WERI-Rb-1 (cell line): ENCODE data around the gene CRTC1.

Source experiments
- DNase-seq: peaks from one replicate; pipeline ENCODE4 v3.0.0-alpha.2; 2020
- H3K27ac ChIP-seq: fragments of 250-450 bp; sonication (Bioruptor Pico); 2 replicates; pipeline ENCODE4 v1.5.1; 2020; ENCODE audit warnings: mild to moderate bottlenecking, moderate library complexity
- H3K27me3 ChIP-seq: fragments of 250-450 bp; sonication (Bioruptor Pico); 2 replicates; pipeline ENCODE4 v1.5.1; 2021; ENCODE audit warnings: mild to moderate bottlenecking, low read depth, moderate library complexity; ENCODE audit not compliant: insufficient read depth, severe bottlenecking
- H3K36me3 ChIP-seq: fragments of 250-450 bp; sonication (Bioruptor Pico); 2 replicates; pipeline ENCODE4 v1.5.1; 2020; ENCODE audit warnings: mild to moderate bottlenecking, moderate library complexity
- H3K4me3 ChIP-seq: 2 replicates; pipeline ENCODE4 v1.5.1; 2011; ENCODE audit warnings: low read depth, mild to moderate bottlenecking, control low read depth, low read length
- H3K9me3 ChIP-seq: fragments of 250-450 bp; sonication (Bioruptor Pico); 2 replicates; pipeline ENCODE4 v1.5.1; 2021; ENCODE audit warnings: mild to moderate bottlenecking, moderate library complexity; ENCODE audit not compliant: severe bottlenecking
- TF ChIP-seq, protein P1 (sequence below): IDR thresholded peaks from 2 replicates; pipeline ENCODE4 v1.5.1; 2011; ENCODE audit warnings: low read depth, mild to moderate bottlenecking, control low read depth, inconsistent platforms, low read length

Gene CRTC1

DNA sequence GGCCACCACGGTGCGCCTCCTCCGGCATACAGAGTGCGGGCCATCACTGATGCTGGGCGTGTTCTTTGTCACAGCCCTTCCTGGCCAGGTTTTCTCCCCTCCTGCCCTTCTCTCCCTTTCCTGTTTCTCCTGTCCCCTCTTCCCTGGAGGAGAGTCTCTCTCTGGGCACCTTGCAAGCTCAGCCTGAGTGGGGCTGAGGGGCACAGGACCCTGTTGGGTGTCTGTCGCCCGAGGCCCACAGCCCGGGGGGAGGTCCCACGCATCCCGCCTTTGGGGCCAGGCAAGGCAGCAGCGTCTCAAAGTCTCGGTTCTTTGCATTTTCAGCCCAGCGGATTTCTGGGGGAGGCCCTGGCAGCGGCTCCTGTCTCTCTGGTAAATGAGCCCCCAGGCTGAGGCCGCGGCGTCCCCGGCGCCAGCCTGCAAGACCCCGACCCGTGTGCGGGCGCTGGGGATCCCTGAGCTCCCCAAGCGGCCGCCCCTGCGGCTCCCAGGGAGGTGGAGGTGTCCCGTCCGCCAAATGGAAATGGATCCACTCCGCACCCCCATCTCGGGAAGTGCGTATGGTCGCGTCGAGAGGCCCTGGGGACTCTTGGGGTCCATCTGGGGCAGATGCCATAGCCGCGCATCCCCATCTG is 60.4 kb downstream of the CRTC1 start:
- no peaks in the 10 kb centered on the region for H3K27me3 ChIP-seq
- peaks cover 7% of the 10 kb centered on the region for H3K36me3 ChIP-seq
- DNase-seq = no peak
- TF ChIP-seq, protein P1, sequence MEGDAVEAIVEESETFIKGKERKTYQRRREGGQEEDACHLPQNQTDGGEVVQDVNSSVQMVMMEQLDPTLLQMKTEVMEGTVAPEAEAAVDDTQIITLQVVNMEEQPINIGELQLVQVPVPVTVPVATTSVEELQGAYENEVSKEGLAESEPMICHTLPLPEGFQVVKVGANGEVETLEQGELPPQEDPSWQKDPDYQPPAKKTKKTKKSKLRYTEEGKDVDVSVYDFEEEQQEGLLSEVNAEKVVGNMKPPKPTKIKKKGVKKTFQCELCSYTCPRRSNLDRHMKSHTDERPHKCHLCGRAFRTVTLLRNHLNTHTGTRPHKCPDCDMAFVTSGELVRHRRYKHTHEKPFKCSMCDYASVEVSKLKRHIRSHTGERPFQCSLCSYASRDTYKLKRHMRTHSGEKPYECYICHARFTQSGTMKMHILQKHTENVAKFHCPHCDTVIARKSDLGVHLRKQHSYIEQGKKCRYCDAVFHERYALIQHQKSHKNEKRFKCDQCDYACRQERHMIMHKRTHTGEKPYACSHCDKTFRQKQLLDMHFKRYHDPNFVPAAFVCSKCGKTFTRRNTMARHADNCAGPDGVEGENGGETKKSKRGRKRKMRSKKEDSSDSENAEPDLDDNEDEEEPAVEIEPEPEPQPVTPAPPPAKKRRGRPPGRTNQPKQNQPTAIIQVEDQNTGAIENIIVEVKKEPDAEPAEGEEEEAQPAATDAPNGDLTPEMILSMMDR = no peak
- no peaks in the 10 kb centered on the region for H3K9me3 ChIP-seq
- H3K27ac ChIP-seq = peak overlapping the region; percentile 73
- H3K4me3 ChIP-seq = no peak overlapping the region

- TF ChIP-seq, protein P1 = no peak
These were observed 61.7 kb downstream of the CRTC1 start for GRCh38 chr19:18745012-18745735.

DNA sequence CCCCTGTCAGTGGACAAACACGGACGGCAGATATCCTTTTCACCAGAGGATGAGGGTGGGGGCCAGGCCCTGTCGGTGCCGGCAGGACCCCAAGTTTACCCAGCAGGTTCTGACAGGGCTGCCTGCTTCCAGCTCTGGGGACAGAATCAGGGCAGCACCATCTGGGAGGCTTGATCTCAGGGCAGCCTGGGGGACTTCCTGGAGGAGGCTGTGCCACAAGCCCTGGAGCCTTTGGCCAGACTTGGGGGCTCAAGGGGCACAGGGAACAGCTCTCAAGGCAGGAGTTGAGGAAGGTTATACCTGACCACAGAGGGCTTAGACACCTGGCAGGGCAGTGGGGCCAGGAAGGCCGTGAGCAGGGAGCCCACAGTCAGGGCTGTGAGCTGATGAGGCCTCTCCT is 62.5 kb downstream of the CRTC1 start:
- Histone ChIP-seq H3K36me3 (peaks cover 21% of the 10 kb centered on the region), H3K27me3 (no peaks in the 10 kb centered on the region), H3K9me3 (no peaks in the 10 kb centered on the region), H3K27ac (0 out of 2 replicates have a peak overlapping the region, but pooled peaks have one; percentile 24), H3K4me3 (no peak overlapping the region)
- DNase-seq = no peak
- TF ChIP-seq, protein P1 = no peak

More at GRCh38 chr19:18745012-18745735, 61.7 kb downstream of the CRTC1 start:
- Histone ChIP-seq H3K27ac (peak overlapping the region; percentile 24), H3K9me3 (no peaks in the 10 kb centered on the region), H3K36me3 (peaks cover 14% of the 10 kb centered on the region), H3K27me3 (no peaks in the 10 kb centered on the region), H3K4me3 (no peak overlapping the region)
- DNase-seq = no peak

DNA sequence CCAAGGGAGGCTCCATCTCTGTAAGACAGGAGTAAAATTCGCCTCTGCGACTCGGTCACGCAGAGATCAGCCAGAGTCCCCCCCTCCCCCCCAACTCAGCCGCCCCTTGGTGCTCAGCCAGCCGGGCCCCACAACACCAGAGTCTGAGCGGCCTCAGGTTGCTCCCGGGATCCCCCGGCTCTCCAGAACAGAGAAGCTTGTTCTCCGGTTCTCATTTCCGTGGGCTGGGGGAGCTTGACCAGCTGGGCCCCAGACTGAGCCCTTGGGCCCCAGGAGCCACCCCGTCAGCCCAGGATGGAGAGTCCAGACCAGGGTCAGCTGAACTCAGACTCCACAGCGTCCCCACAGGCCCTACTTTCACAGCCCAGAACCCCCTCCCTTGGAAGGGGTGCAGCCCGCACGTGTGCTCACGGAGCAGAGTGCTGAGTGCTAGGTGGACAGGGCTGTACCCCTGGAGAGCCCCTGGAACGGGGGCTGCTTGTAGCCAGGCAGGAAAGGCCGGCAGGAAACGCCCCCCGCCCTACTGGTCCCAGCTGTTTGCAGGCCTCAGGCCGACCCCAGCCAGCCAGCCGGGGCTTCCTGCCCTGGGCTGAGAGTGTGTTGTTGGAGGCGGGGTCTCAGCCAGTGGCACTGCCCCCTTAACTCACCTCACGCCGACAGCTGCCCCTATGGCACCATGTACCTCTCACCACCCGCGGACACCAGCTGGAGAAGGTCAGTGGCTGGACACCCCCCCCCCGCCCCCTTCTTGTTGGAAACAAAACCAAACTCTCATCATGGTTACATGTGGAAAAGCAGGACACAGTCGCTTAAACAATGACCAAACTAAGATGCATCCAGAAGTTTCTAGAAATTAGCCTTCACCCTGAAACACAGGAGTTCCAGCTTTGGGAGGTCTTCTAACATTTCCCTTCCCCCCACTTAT is 63.2 kb downstream of the CRTC1 start:
- no peaks in the 10 kb centered on the region for H3K9me3 ChIP-seq
- H3K27ac ChIP-seq = no peak overlapping the region; the same call in 1 of the 2 replicates
- no peak overlapping the region for H3K4me3 ChIP-seq
- TF ChIP-seq, protein P1 = no peak
- H3K36me3 ChIP-seq = peaks cover 25% of the 10 kb centered on the region
- no peak for DNase-seq
- no peaks in the 10 kb centered on the region for H3K27me3 ChIP-seq

- no peaks in the 10 kb centered on the region for H3K27me3 ChIP-seq
- DNase-seq = no peak
- TF ChIP-seq, protein P1 = no peak
- H3K27ac ChIP-seq = no peak overlapping the region
- H3K9me3 ChIP-seq = no peaks in the 10 kb centered on the region
- no peak overlapping the region for H3K4me3 ChIP-seq
- H3K36me3 ChIP-seq = peaks cover 32% of the 10 kb centered on the region
These were observed 66.1 kb downstream of the CRTC1 start for GRCh38 chr19:18749362-18750231.
